Activated CD4-positive, alpha-beta T cell treated with anti-CD3 and anti-CD28 coated beads, Interleukin-2, amount 10 ng/mL, durations not matched to agents 7 days and 5 days (primary cell): ENCODE measurements around the gene AKAP10. TPM values are rescaled to one million over a fixed set of nuclear protein-coding genes. Genes with fewer than 3 reads are reported as not detected.

Experiments used
- CTCF ChIA-PET: fragments of 350-600 bp; sonication (Branson Sonifier 250); formaldehyde crosslinking; loops from one replicate; lab custom pipeline; 2021; ENCODE audit warnings: antibody characterized with exemption; lab: Charles Lee
- POLR2A ChIA-PET: fragments of 350-600 bp; sonication (Branson Sonifier 250); formaldehyde crosslinking; loops from one replicate; lab custom pipeline; 2021; ENCODE audit warnings: antibody characterized with exemption; lab: Charles Lee
- DNase-seq: peaks from one replicate; pipeline ENCODE4 v3.0.0-alpha.2; 2020
- H3K27ac Mint-ChIP-seq: one replicate; pipeline ENCODE4 v1.8.0; 2021; ENCODE audit warnings: mild to moderate bottlenecking, moderate library complexity, mixed read lengths
- H3K27me3 Mint-ChIP-seq: one replicate; pipeline ENCODE4 v1.8.0; 2021; ENCODE audit warnings: mixed read lengths
- H3K36me3 Mint-ChIP-seq: one replicate; pipeline ENCODE4 v1.8.0; 2021; ENCODE audit warnings: low read depth, mixed read lengths
- H3K4me1 Mint-ChIP-seq: one replicate; pipeline ENCODE4 v1.8.0; 2021; ENCODE audit warnings: mixed read lengths
- H3K4me3 Mint-ChIP-seq: one replicate; pipeline ENCODE4 v1.8.0; 2021; ENCODE audit warnings: mild to moderate bottlenecking, moderate library complexity, mixed read lengths
- H3K9me3 Mint-ChIP-seq: one replicate; pipeline ENCODE4 v1.8.0; 2021; ENCODE audit warnings: mixed read lengths
- total RNA-seq, 2 experiments: library from RNA; stranded (reverse); gene quantifications; one replicate each; pipeline ENCODE4 v1.2.3, GENCODE V29; 2021

AKAP10 gene
- total RNA-seq, 2 experiments from 2014 or later, result 38.8 to 45.6 TPM

GRCh38 chr17:19996502-19996901 is 18.9 kb upstream of the AKAP10 start:
- no peaks in the 10 kb centered on the region for H3K9me3 Mint-ChIP-seq
- H3K36me3 Mint-ChIP-seq, result no peaks in the 10 kb centered on the region
- H3K27me3 Mint-ChIP-seq, result peaks cover 6% of the 10 kb centered on the region
- H3K4me3 Mint-ChIP-seq, result no peak overlapping the region
- ChIA-PET POLR2A (no interaction called here), CTCF (no interaction called here)
- no peak for DNase-seq
- H3K4me1 Mint-ChIP-seq, result peaks cover 10% of the 10 kb centered on the region
- H3K27ac Mint-ChIP-seq, result no peak overlapping the region

GRCh38 chr17:19996086-19996485 is 18.5 kb upstream of the AKAP10 start:
- H3K4me1 Mint-ChIP-seq, result peaks cover 10% of the 10 kb centered on the region

GRCh38 chr17:19992803-19993713 is 15.4 kb upstream of the AKAP10 start:
- Mint-ChIP-seq H3K36me3 (no peaks in the 10 kb centered on the region), H3K27ac (peak overlapping the region; percentile 60), H3K4me3 (no peak overlapping the region), H3K4me1 (peaks cover 10% of the 10 kb centered on the region), H3K9me3 (no peaks in the 10 kb centered on the region), H3K27me3 (peaks cover 8% of the 10 kb centered on the region)
- ChIA-PET CTCF (interaction anchor here (0.6 to 2.7 kb wide), 13 partner anchors 11 to 817 kb away, joined by 3 to 16 read pairs (median 4); partner anchors contain the start of genes AKAP10 and SPECC1), POLR2A (interaction anchor here (0.7 kb wide), 1 partner anchor 270 kb away, joined by 5 read pairs; no protein-coding TSS in a partner anchor)
- DNase-seq, result peak; percentile 79

More at GRCh38 chr17:19996086-19996485, 18.5 kb upstream of the AKAP10 start:
- no peak for DNase-seq
- H3K9me3 Mint-ChIP-seq, result no peaks in the 10 kb centered on the region
- CTCF ChIA-PET, result no interaction called here
- H3K4me3 Mint-ChIP-seq, result no peak overlapping the region
- POLR2A ChIA-PET, result no interaction called here
- H3K27me3 Mint-ChIP-seq, result peaks cover 6% of the 10 kb centered on the region
- H3K36me3 Mint-ChIP-seq, result no peaks in the 10 kb centered on the region
- no peak overlapping the region for H3K27ac Mint-ChIP-seq

- no peak overlapping the region for H3K4me3 Mint-ChIP-seq
- H3K36me3 Mint-ChIP-seq, result no peaks in the 10 kb centered on the region
- peaks cover 3% of the 10 kb centered on the region for H3K27me3 Mint-ChIP-seq
- H3K9me3 Mint-ChIP-seq, result no peaks in the 10 kb centered on the region
- DNase-seq, result no peak
- H3K27ac Mint-ChIP-seq, result no peak overlapping the region
- POLR2A ChIA-PET, result no interaction called here
- CTCF ChIA-PET, result no interaction called here
- H3K4me1 Mint-ChIP-seq, result peaks cover 7% of the 10 kb centered on the region
Measured at GRCh38 chr17:19991252-19991885, 13.7 kb upstream of the AKAP10 start.

- DNase-seq, result no peak
- H3K27ac Mint-ChIP-seq, result no peak overlapping the region
- CTCF ChIA-PET, result no interaction called here
- no peaks in the 10 kb centered on the region for H3K36me3 Mint-ChIP-seq
- H3K9me3 Mint-ChIP-seq, result no peaks in the 10 kb centered on the region
- peaks cover 5% of the 10 kb centered on the region for H3K4me1 Mint-ChIP-seq
- H3K4me3 Mint-ChIP-seq, result no peak overlapping the region
- POLR2A ChIA-PET, result no interaction called here
- H3K27me3 Mint-ChIP-seq, result peaks cover 3% of the 10 kb centered on the region
Measured at GRCh38 chr17:19987897-19988296, 10.3 kb upstream of the AKAP10 start.

- Mint-ChIP-seq H3K4me3 (no peak overlapping the region), H3K27me3 (peaks cover 3% of the 10 kb centered on the region), H3K4me1 (peaks cover 3% of the 10 kb centered on the region), H3K27ac (no peak overlapping the region), H3K9me3 (no peaks in the 10 kb centered on the region), H3K36me3 (no peaks in the 10 kb centered on the region)
- ChIA-PET POLR2A (no interaction called here), CTCF (interaction anchor here (0.7 kb wide), 1 partner anchor 53 kb away, joined by 3 read pairs; no protein-coding TSS in a partner anchor)
- no peak for DNase-seq
Measured at GRCh38 chr17:19986941-19987861, 9.6 kb upstream of the AKAP10 start.

- CTCF ChIA-PET, result no interaction called here
- POLR2A ChIA-PET, result no interaction called here
- H3K27ac Mint-ChIP-seq, result no peak overlapping the region
- H3K9me3 Mint-ChIP-seq, result peaks cover 8% of the 10 kb centered on the region
- H3K4me3 Mint-ChIP-seq, result no peak overlapping the region
- peaks cover 25% of the 10 kb centered on the region for H3K36me3 Mint-ChIP-seq
- no peak for DNase-seq
- no peaks in the 10 kb centered on the region for H3K27me3 Mint-ChIP-seq
- peaks cover 27% of the 10 kb centered on the region for H3K4me1 Mint-ChIP-seq
Measured at GRCh38 chr17:19979917-19980770, 2.5 kb upstream of the AKAP10 start.

GRCh38 chr17:19978805-19979211 is 1.2 kb upstream of the AKAP10 start:
- peaks cover 38% of the 10 kb centered on the region for H3K4me1 Mint-ChIP-seq
- no peak for DNase-seq
- H3K27me3 Mint-ChIP-seq, result no peaks in the 10 kb centered on the region
- H3K9me3 Mint-ChIP-seq, result peaks cover 8% of the 10 kb centered on the region
- peaks cover 37% of the 10 kb centered on the region for H3K36me3 Mint-ChIP-seq
- ChIA-PET CTCF (no interaction called here), POLR2A (interaction anchor here (0.7 kb wide), 1 partner anchor 1028 kb away, joined by 3 read pairs; no protein-coding TSS in a partner anchor)
- peak overlapping the region; percentile 96 for H3K4me3 Mint-ChIP-seq
- H3K27ac Mint-ChIP-seq, result peak overlapping the region; percentile 99

GRCh38 chr17:19978209-19978802 is 678 bp upstream of the AKAP10 start:
- ChIA-PET POLR2A (interaction anchor here (0.7 kb wide), 1 partner anchor 1029 kb away, joined by 3 read pairs; no protein-coding TSS in a partner anchor), CTCF (interaction anchor here (1.0 kb wide), 1 partner anchor 15 kb away, joined by 3 read pairs; no protein-coding TSS in a partner anchor)
- H3K27me3 Mint-ChIP-seq, result no peaks in the 10 kb centered on the region
- H3K36me3 Mint-ChIP-seq, result peaks cover 42% of the 10 kb centered on the region
- H3K4me1 Mint-ChIP-seq, result peaks cover 43% of the 10 kb centered on the region
- DNase-seq, result peak; percentile 46
- peak overlapping the region; percentile 99 for H3K27ac Mint-ChIP-seq
- H3K4me3 Mint-ChIP-seq, result peak overlapping the region; percentile 96
- peaks cover 8% of the 10 kb centered on the region for H3K9me3 Mint-ChIP-seq

GRCh38 chr17:19975601-19976000 is 2.0 kb downstream of the AKAP10 start:
- peaks cover 57% of the 10 kb centered on the region for H3K36me3 Mint-ChIP-seq
- no peaks in the 10 kb centered on the region for H3K27me3 Mint-ChIP-seq
- no peak for DNase-seq
- peaks cover 8% of the 10 kb centered on the region for H3K9me3 Mint-ChIP-seq
- H3K27ac Mint-ChIP-seq, result peak overlapping the region; percentile 71
- H3K4me1 Mint-ChIP-seq, result peaks cover 54% of the 10 kb centered on the region
- ChIA-PET CTCF (interaction anchor here (1.4 kb wide), 1 partner anchor 17 kb away, joined by 5 read pairs; no protein-coding TSS in a partner anchor), POLR2A (no interaction called here)
- H3K4me3 Mint-ChIP-seq, result peak overlapping the region; percentile 58

- no peaks in the 10 kb centered on the region for H3K9me3 Mint-ChIP-seq
- H3K27ac Mint-ChIP-seq, result no peak overlapping the region
- peaks cover 67% of the 10 kb centered on the region for H3K36me3 Mint-ChIP-seq
- peaks cover 55% of the 10 kb centered on the region for H3K4me1 Mint-ChIP-seq
- H3K27me3 Mint-ChIP-seq, result no peaks in the 10 kb centered on the region
- ChIA-PET POLR2A (no interaction called here), CTCF (no interaction called here)
- H3K4me3 Mint-ChIP-seq, result no peak overlapping the region
- no peak for DNase-seq
Measured at GRCh38 chr17:19973156-19973555, 4.5 kb downstream of the AKAP10 start.
